Erythroblast (primary cell): ENCODE measurements around the gene FBN3.

Experiments
- DNase-seq, 2 experiments: peaks; one replicate each; lab custom pipeline; 2025; lab: John Stamatoyannopoulos, UW
- GATA1 ChIP-seq: IDR thresholded peaks from 2 replicates; pipeline ENCODE4 v1.6.1; 2011; ENCODE audit warnings: low read depth, mild to moderate bottlenecking, control low read depth, low read length, moderate library complexity
- POLR2A ChIP-seq: IDR thresholded peaks from 2 replicates; pipeline ENCODE4 v1.6.1; 2011; ENCODE audit warnings: mild to moderate bottlenecking, low read length

Gene FBN3

GRCh38 chr19:8141726-8142512 is 7.5 kb downstream of the FBN3 start:
- no peak for TF ChIP-seq POLR2A
- TF ChIP-seq GATA1 = no peak
- no peak for DNase-seq

GRCh38 chr19:8138201-8138600 is 11.2 kb downstream of the FBN3 start:
- no peak for DNase-seq
- TF ChIP-seq GATA1 = no peak
- TF ChIP-seq POLR2A = no peak

DNA sequence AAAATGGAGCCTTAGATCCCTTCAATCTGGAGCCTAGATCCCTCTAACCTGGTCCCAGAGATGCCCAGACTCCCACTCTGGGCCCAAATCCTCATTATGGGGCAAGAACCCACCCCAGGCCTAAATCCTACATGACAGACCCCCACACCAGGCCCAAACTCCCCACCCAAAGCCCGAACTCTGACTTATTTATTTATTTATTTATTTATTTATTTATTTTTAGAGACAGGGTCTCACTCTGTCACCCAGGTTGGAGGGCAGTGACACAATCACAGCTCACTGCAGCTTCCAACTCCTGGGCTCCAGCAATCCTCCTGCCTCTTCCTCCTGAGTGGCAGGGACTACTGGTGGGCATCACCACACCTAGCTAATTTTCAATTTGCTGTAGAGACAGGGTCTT is 12.0 kb downstream of the FBN3 start:
- no peak for DNase-seq
- TF ChIP-seq POLR2A = no peak
- no peak for TF ChIP-seq GATA1

GRCh38 chr19:8135946-8136618 is 13.3 kb downstream of the FBN3 start:
- TF ChIP-seq GATA1 (no peak), POLR2A (no peak)
- DNase-seq = no peak

DNA sequence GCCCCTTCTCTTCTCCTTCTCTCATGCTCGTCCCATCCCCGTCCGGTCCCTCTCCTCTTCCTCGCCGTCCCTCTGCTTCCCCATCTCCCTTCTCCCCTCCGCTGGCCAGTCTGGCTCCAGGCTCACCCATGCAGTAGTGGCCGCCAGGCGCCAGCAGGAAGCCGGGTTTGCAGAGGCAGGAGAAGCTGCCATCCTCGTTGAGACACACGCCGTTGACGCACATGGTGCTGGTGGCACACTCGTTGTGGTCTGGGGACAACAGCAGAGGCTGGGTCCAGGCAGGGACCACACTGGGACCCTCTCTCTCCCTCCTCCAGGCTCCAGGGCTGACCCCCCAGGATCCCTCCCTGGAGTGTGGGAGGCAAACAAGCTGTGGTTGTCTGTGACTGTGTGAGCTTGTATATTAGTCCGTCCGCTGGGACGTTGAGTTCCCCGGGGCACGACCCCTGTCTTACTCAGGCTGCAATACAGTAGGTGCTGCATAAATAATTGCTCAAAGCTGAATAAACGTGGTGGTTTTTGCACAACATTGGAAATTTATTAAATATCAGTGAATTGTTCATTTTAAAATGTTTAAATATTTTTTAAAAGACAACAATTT is 16.4 kb downstream of the FBN3 start:
- no peak for TF ChIP-seq GATA1
- TF ChIP-seq POLR2A = no peak
- DNase-seq = no peak

DNA sequence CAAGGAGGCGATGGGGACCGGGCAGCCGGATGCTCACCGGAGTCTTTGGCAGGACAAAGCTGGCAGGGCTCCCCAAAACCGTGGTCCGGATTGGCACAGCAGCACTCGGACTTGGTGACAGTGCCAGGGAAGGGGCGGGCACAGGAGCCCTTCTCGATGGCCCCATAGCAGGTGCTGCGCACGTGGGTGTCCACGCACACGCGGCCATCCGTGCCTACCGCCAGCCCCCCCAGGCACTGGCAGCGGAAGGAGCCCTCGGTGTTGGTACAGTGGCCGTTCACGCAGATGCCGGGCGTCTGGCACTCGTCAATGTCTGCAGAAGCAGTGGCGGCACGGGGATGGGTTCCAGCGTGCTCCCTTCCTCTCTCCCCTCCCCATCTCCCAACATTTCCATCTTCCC is 17.9 kb downstream of the FBN3 start:
- TF ChIP-seq GATA1 (no peak), POLR2A (no peak)
- DNase-seq = no peak

- DNase-seq = no peak
- no peak for TF ChIP-seq POLR2A
- TF ChIP-seq GATA1 = no peak
These were observed 20.3 kb downstream of the FBN3 start for GRCh38 chr19:8129061-8129618.

DNA sequence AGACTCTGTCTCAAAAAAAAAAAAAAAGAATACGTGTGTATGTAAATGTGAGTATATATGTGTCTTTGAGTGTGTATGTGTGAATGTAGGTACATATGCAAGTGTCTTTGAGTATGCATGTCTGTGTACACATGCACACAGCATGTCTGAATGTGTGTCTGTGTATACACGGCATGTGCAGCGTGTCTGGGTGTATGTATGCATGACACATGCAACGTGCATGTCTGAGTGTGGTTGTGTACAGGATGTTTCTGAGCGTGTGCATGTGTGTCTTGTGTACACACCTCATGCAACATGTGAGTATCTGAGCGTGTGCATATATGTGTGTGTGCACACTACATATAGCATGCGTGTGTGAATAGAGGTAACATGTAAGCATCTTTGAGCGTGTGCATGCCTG is 20.8 kb downstream of the FBN3 start:
- DNase-seq = no peak
- TF ChIP-seq POLR2A = no peak

GRCh38 chr19:8127311-8127710 is 22.1 kb downstream of the FBN3 start:
- no peak for DNase-seq
- no peak for TF ChIP-seq POLR2A
- no peak for TF ChIP-seq GATA1

DNA sequence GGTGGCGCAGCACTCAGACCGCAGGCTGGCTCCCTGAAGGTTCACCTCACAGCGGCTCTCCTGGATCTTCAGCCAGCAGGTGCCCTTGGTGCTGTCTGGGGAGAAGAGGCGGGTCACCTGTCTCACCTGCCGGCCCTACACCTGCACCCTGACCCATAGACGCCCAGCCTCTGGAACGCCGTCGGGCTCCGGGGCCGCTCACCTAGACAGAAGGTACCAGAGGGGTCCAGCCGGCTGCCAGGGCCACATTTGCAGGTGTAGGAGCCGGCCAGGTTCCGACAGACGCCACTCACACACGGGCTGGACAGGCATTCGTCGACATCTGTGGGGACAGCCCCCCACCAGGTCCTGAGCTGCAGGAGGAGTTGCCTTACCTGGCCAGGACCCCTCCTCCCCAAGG is 22.9 kb downstream of the FBN3 start:
- DNase-seq = no peak
- TF ChIP-seq GATA1 = no peak
- no peak for TF ChIP-seq POLR2A

- DNase-seq = no peak
- TF ChIP-seq GATA1 = no peak
- TF ChIP-seq POLR2A = no peak
These were observed 23.4 kb downstream of the FBN3 start for GRCh38 chr19:8126008-8126407.

DNA sequence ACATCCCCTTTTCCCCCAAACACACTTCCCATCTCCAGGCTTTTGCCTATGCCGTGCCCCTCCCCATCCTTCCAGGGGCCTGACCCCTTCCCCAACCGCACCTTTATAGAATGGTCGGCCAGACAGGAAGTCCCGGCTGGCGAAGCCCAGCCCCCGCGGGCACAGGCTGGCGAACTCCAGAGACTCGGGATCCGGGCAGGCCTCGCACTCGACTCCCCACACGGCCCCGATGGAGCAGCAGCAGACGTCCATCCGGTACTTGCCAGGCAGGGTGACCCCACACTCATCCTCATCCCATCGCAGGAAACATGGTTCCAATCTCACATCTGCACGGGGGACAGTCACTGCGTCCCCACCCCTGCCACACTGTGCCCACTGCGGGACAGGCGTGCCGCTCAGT is 25.7 kb downstream of the FBN3 start:
- TF ChIP-seq GATA1 (no peak), POLR2A (no peak)
- DNase-seq = no peak

DNA sequence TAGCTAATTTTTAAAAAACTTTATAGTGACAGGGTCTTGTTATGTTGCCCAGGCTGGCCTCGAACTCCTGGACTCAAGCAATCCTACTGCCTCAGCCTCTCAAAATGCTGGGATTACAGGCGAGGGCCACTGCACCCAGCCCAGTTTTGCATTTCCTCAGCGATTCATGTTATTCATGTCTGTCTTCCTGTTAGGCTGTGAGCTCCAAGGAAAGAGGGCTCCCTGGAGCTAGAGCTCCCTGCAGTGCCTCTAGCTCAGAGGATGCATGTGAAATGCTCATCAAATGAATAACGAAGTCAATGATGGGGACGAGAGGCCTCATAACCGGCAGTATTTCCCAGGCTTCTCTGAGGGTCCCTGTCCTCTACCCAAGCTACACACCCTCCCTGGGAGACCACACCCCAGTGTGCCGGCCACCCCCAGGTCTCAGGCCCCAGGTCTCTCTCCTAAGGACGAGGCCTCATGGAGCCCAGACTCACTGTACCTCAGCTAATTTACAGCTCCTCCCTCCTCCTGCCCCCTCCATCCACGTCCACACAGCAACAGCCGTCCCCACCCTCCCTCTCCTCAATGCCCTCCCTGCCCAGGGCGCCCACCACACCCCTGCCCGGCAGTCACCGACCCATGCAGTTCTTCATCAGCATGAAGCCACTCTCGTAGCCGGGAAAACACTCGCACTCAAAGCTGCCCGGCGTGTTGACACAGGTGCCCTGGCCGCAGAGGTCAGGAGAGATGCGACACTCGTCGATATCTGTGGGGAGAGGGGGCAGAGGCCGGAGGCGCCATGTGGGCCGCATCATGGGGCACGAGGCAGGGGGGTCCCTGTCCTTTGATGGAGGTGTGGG is 28.5 kb downstream of the FBN3 start:
- DNase-seq = no peak
- TF ChIP-seq GATA1 (no peak), POLR2A (no peak)

DNA sequence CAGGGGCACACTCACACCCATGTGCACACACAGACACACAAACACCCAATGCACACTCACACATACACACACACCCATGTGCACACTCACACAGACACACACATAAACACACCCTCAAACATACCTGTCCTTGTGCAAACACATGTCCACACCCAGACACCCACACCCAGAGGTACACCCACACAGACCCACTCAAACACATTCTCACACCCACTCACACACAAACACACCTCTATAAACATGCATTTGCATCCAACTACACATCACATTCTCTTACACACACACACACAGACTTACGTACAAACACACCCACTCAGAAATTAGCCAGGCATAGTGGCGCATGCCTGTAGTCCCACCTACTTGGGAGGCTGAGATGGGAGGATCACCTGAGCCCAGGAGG is 31.4 kb downstream of the FBN3 start:
- DNase-seq = no peak
- TF ChIP-seq POLR2A = no peak
- no peak for TF ChIP-seq GATA1
